Measurements from ENCODE around the gene XRCC1. TPM values are rescaled to one million over a fixed set of nuclear protein-coding genes. Genes with fewer than 3 reads are reported as not detected.
"Not testable (repeated sequence)": the region's sequence is repeated elsewhere in the genome, so short reads cannot be mapped to it uniquely, and the experiment has no call there.

Gene XRCC1
- total RNA-seq, 2 experiments from 2014 or later, result 46.5 to 48.4 TPM

DNA sequence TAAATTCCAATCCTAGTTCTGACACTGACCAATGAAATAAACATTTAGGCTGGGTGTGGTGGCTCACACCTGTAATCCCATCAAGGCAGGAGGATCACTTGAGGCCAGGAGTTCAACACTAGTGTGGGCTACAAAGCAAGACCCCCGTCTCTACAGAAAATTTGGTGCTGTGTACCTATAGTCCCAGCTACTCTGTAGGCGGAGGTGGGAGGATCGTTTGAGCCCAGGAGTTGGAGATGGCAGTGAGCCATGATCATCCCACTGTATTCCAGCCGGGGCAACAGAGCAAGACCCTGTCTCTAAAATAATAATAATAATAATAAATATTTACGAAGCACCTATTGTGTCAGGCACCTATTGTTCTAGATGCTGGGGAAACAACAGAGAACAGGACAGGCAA is 13.9 kb upstream of the XRCC1 start:
- Mint-ChIP-seq H3K9me3 (ENCODE audit: insufficient read depth) (no peaks in the 10 kb centered on the region), H3K4me3 (no peak overlapping the region), H3K27ac (peak overlapping the region; percentile 31), H3K27me3 (ENCODE audit: low read depth) (no peaks in the 10 kb centered on the region), H3K4me1 (ENCODE audit: low read depth) (peaks cover 27% of the 10 kb centered on the region), H3K36me3 (ENCODE audit: low read depth) (peaks cover 37% of the 10 kb centered on the region)
- CTCF ChIA-PET, result interaction anchor here (1.3 to 3.9 kb wide), 3 partner anchors 24 to 142 kb away, joined by 3 to 28 read pairs (median 3); no protein-coding TSS in a partner anchor
- POLR2A ChIA-PET, result no interaction called here
- DNase-seq (no peak), ATAC-seq (no peak)

DNA sequence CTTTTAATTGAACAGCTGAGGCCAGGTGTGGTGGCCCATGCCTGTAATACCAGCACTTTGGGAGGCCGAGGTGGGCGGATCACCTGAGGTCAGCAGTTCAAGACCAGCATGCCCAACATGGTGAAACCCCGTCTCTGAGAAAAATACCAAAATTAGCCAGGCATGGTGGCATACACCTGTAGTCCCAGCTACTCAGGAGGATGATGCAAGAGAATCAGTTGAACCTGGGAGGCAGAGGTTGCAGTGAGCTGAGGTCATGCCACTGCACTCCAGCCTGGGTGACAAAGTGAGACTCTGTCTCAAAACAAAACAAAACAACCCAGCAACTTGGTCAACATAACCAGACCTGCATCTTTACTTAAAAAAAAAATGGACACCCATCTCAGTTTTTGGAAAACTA is 11.7 kb upstream of the XRCC1 start:
- H3K27me3 Mint-ChIP-seq (ENCODE audit: low read depth); H3K9me3 Mint-ChIP-seq (ENCODE audit: insufficient read depth); H3K4me3 Mint-ChIP-seq; DNase-seq; H3K27ac Mint-ChIP-seq; ATAC-seq: not testable (repeated sequence)
- Mint-ChIP-seq H3K4me1 (ENCODE audit: low read depth) (peaks cover 36% of the 10 kb centered on the region), H3K36me3 (ENCODE audit: low read depth) (peaks cover 27% of the 10 kb centered on the region)
- ChIA-PET CTCF (interaction anchor here (4.4 to 9.0 kb wide), 2 partner anchors 9 to 32 kb away, joined by 23 to 88 read pairs; partner anchors contain the start of genes IRGQ and ZNF576), POLR2A (interaction anchor here (1.3 kb wide), 1 partner anchor 9 kb away, joined by 3 read pairs; no protein-coding TSS in a partner anchor)

DNA sequence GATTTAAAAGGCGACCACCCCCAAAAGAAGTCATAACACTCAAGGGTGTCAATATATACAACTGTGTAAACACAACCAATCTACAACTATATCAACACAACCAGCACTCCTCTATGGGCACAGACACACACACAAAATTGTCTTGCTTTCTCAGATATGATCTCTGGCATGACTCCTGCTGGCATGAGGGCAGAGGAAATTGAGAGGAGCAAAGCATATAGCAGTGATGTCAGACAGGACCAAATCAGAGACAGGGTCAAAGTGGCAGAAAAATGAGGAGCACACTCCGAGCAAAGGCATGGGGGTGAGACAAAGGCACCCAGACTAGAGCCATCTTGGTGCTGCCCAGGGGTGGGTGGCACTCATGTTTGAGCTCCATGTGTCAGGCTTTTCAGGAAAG is 11.0 kb upstream of the XRCC1 start:
- Mint-ChIP-seq H3K27ac (no peak overlapping the region), H3K4me3 (no peak overlapping the region), H3K36me3 (ENCODE audit: low read depth) (peaks cover 27% of the 10 kb centered on the region), H3K27me3 (ENCODE audit: low read depth) (no peaks in the 10 kb centered on the region), H3K9me3 (ENCODE audit: insufficient read depth) (no peaks in the 10 kb centered on the region), H3K4me1 (ENCODE audit: low read depth) (peaks cover 43% of the 10 kb centered on the region)
- DNase-seq (no peak), ATAC-seq (no peak)
- CTCF ChIA-PET, result interaction anchor here (4.4 to 9.0 kb wide), 2 partner anchors 10 to 31 kb away, joined by 23 to 88 read pairs; partner anchors contain the start of genes IRGQ and ZNF576
- POLR2A ChIA-PET, result interaction anchor here (1.3 kb wide), 1 partner anchor 9 kb away, joined by 3 read pairs; no protein-coding TSS in a partner anchor

DNA sequence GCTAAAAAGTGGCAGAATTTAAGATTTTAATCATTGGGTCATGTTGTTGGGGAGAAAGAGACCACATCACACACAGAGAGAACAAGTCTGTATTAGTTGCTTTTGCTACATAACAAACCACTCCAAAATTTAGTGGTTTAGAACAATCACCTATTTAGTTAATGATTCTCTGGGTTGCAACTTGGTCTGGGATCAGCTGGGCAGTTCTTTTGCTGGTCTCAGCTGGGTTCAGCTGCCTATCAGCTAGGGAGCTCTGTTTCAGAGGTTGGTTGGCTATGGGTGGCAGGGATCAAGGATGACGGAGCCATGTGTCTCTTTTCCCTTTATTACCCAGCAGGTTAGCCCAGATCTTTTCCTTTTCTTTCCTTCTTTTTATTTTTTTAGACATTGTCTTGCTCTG is 9.2 kb upstream of the XRCC1 start:
- DNase-seq, result no peak
- Mint-ChIP-seq H3K4me3 (no peak overlapping the region), H3K36me3 (ENCODE audit: low read depth) (peaks cover 19% of the 10 kb centered on the region), H3K27me3 (ENCODE audit: low read depth) (no peaks in the 10 kb centered on the region), H3K27ac (peak overlapping the region; percentile 86), H3K9me3 (ENCODE audit: insufficient read depth) (no peaks in the 10 kb centered on the region), H3K4me1 (ENCODE audit: low read depth) (peaks cover 45% of the 10 kb centered on the region)
- ATAC-seq, result no peak
- ChIA-PET CTCF (interaction anchor here (1.0 to 9.0 kb wide), 5 partner anchors 12 to 178 kb away, joined by 3 to 88 read pairs (median 7); partner anchors contain the start of genes IRGQ and ZNF576), POLR2A (interaction anchor here (1.6 kb wide), 1 partner anchor 10 kb away, joined by 6 read pairs; no protein-coding TSS in a partner anchor)

DNA sequence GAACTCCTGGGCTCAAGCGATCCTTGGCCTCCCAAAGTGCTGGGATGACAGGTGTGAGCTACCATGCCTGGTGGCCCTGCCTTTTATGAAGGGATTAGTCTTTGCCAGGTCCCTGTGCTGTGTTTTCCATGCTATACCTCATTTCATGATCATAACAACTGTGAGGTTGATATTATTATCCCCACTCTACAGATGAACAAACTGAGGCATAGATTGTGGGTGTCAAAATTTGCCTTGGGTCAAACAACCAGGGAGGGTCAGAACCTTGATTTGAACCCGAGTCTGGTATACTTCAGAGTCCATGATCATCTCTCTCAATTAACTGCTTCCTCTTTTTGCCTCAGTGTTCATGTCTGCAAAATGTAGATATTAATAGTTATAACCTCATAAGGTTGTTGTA is 7.2 kb upstream of the XRCC1 start:
- Mint-ChIP-seq H3K27me3 (ENCODE audit: low read depth) (no peaks in the 10 kb centered on the region), H3K4me3 (no peak overlapping the region), H3K4me1 (ENCODE audit: low read depth) (peaks cover 58% of the 10 kb centered on the region), H3K36me3 (ENCODE audit: low read depth) (peaks cover 19% of the 10 kb centered on the region), H3K27ac (no peak overlapping the region), H3K9me3 (ENCODE audit: insufficient read depth) (no peaks in the 10 kb centered on the region)
- ATAC-seq (no peak), DNase-seq (no peak)
- ChIA-PET CTCF (interaction anchor here (4.4 to 9.0 kb wide), 2 partner anchors 14 to 27 kb away, joined by 23 to 88 read pairs; partner anchors contain the start of genes IRGQ and ZNF576), POLR2A (interaction anchor here (0.8 to 0.9 kb wide), 2 partner anchors 12 to 20 kb away, joined by 3 read pairs; no protein-coding TSS in a partner anchor)

DNA sequence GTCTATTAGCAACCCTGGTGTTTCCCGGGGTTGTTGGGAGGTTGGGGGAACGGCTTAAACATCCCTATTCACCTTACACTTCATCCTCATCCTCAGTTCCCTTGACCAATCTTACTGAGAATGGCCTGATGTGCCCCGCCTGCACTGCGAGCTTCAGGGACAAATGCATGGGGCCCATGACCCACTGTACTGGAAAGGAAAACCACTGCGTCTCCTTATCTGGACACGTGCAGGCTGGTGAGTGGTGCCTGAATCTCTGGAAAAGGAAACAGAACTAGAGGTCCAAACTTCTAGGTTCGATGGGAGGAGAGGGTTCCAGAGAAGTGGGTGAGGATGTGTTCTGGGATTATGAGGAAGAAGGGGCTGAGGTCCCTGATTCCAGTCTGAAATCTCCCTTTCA is 6.1 kb upstream of the XRCC1 start:
- Mint-ChIP-seq H3K27me3 (ENCODE audit: low read depth) (no peaks in the 10 kb centered on the region), H3K4me1 (ENCODE audit: low read depth) (peaks cover 64% of the 10 kb centered on the region), H3K36me3 (ENCODE audit: low read depth) (peaks cover 19% of the 10 kb centered on the region), H3K9me3 (ENCODE audit: insufficient read depth) (no peaks in the 10 kb centered on the region), H3K27ac (peak overlapping the region; percentile 92), H3K4me3 (peak overlapping the region; percentile 85)
- POLR2A ChIA-PET, result interaction anchor here (0.6 kb wide), 1 partner anchor 52 kb away, joined by 3 read pairs; no protein-coding TSS in a partner anchor
- DNase-seq, result no peak
- CTCF ChIA-PET, result interaction anchor here (2.1 to 9.0 kb wide), 2 partner anchors 15 to 26 kb away, joined by 9 to 88 read pairs; partner anchors contain the start of genes IRGQ and ZNF576
- ATAC-seq, result no peak

DNA sequence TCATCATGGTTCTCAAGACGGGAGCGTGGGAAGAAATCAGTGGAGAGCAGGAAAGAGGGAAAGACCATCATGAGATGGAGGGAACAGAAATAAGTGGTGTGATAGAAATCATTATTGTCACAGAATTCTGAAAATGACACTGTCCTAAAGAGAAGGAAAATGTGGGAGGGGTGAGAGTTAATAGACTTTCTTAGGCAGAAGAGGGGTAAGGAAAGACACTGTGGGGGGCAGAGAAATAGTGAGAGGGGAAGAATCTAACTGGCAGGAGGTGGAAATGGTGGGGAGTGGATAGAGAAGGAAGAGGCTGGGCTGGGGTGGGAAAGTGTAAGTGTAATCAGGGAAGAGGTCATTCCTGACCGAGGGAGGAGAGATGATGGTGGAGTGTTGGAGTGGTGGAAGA is 3.5 kb upstream of the XRCC1 start:
- ATAC-seq (no peak), DNase-seq (no peak)
- peaks cover 1% of the 10 kb centered on the region for H3K36me3 Mint-ChIP-seq (ENCODE audit: low read depth)
- no peaks in the 10 kb centered on the region for H3K27me3 Mint-ChIP-seq (ENCODE audit: low read depth)
- no peaks in the 10 kb centered on the region for H3K9me3 Mint-ChIP-seq (ENCODE audit: insufficient read depth)
- H3K4me1 Mint-ChIP-seq (ENCODE audit: low read depth), result peaks cover 65% of the 10 kb centered on the region
- H3K27ac Mint-ChIP-seq, result no peak overlapping the region
- ChIA-PET CTCF (interaction anchor here (5.3 to 9.0 kb wide), 2 partner anchors 17 kb away, joined by 67 to 88 read pairs; partner anchors contain the start of genes IRGQ and ZNF576), POLR2A (no interaction called here)
- H3K4me3 Mint-ChIP-seq, result peak overlapping the region; percentile 85

- H3K4me1 Mint-ChIP-seq (ENCODE audit: low read depth), result peaks cover 50% of the 10 kb centered on the region
Observed at GRCh38 chr19:43575955-43576878, 890 bp upstream of the XRCC1 start.

DNA sequence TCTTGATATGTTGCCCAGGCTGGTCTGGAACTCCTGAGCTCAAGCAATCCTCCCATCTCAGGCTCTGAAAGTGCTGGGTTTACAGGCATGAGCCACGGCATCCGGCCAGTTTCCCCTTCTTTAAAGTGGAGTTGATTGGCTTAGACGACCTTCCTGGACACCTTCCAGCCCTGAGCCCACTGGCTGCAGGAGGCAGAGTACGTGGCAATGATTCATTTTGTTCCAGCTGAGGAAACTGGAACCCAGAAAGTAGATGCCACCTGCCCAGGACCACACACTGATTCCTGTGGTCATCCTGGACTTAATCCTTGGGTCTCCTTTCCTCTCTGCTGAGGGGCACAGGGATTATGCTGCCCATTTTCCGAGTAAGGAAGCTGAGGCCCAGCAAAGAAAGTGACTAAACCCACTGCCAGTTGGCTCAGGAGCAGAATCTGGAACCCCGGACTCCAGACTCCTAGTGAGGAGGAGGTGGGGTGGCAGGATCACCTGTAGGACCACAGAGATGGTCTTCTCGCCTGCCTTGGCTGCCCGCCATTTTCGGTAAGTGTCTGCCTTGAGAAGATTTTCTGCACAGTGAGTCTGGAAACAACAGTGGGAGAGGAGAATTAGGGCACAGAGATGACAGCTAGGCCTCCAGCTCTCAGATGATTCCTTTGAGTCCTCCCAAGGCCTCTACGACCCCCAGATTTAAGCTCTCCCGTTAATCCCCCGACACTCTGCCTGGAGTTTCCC is 737 bp downstream of the XRCC1 start:
- Mint-ChIP-seq H3K4me3 (peak overlapping the region; percentile 96), H3K4me1 (ENCODE audit: low read depth) (peaks cover 45% of the 10 kb centered on the region), H3K27ac (peak overlapping the region; percentile 93), H3K9me3 (ENCODE audit: insufficient read depth) (no peaks in the 10 kb centered on the region), H3K36me3 (ENCODE audit: low read depth) (peaks cover 13% of the 10 kb centered on the region), H3K27me3 (ENCODE audit: low read depth) (no peaks in the 10 kb centered on the region)
- POLR2A ChIA-PET, result interaction anchor here (0.8 to 5.0 kb wide), 5 partner anchors 11 to 43 kb away, joined by 3 to 44 read pairs (median 4); partner anchors contain the start of genes IRGQ and ZNF576
- DNase-seq (no peak), ATAC-seq (no peak)
- CTCF ChIA-PET, result interaction anchor here (0.6 to 5.3 kb wide), 8 partner anchors 9 to 127 kb away, joined by 3 to 67 read pairs (median 6); partner anchors contain the start of genes IRGQ and ZNF576

More at GRCh38 chr19:43575955-43576878, 890 bp upstream of the XRCC1 start:
- H3K27ac Mint-ChIP-seq, result peak overlapping the region; percentile 93
- H3K4me3 Mint-ChIP-seq, result peak overlapping the region; percentile 96
- ATAC-seq (peak; percentile 5), DNase-seq (no peak)
- no peaks in the 10 kb centered on the region for H3K27me3 Mint-ChIP-seq (ENCODE audit: low read depth)
- ChIA-PET POLR2A (interaction anchor here (0.6 to 5.0 kb wide), 3 partner anchors 12 to 20 kb away, joined by 4 to 44 read pairs (median 4); partner anchors contain the start of genes IRGQ and ZNF576), CTCF (interaction anchor here (2.8 to 5.3 kb wide), 3 partner anchors 11 to 21 kb away, joined by 11 to 67 read pairs (median 25); partner anchors contain the start of genes IRGQ and ZNF576)
- H3K9me3 Mint-ChIP-seq (ENCODE audit: insufficient read depth), result no peaks in the 10 kb centered on the region
- peaks cover 11% of the 10 kb centered on the region for H3K36me3 Mint-ChIP-seq (ENCODE audit: low read depth)

GRCh38 chr19:43572171-43572588 is 3.1 kb downstream of the XRCC1 start:
- ATAC-seq (no peak), DNase-seq (no peak)
- H3K27ac Mint-ChIP-seq, result peak overlapping the region; percentile 23
- ChIA-PET POLR2A (interaction anchor here (1.4 to 2.0 kb wide), 3 partner anchors 8 to 23 kb away, joined by 3 to 5 read pairs (median 4); partner anchors contain the start of gene IRGQ), CTCF (interaction anchor here (2.4 kb wide), 2 partner anchors 12 to 17 kb away, joined by 6 to 7 read pairs; no protein-coding TSS in a partner anchor)
- no peaks in the 10 kb centered on the region for H3K27me3 Mint-ChIP-seq (ENCODE audit: low read depth)
- H3K4me1 Mint-ChIP-seq (ENCODE audit: low read depth), result peaks cover 31% of the 10 kb centered on the region
- no peaks in the 10 kb centered on the region for H3K9me3 Mint-ChIP-seq (ENCODE audit: insufficient read depth)
- H3K4me3 Mint-ChIP-seq, result no peak overlapping the region
- peaks cover 13% of the 10 kb centered on the region for H3K36me3 Mint-ChIP-seq (ENCODE audit: low read depth)

Measured in activated CD8-positive, alpha-beta T cell treated with anti-CD3 and anti-CD28 coated beads, Interleukin-2, amount 10 ng/mL, durations not matched to agents 7 days and 5 days (primary cell).